A673 (cell line): ENCODE results near the gene KIF17.

Experiments used
- CTCF ChIP-seq: fragments of 300-800, 200-600 bp; sonication (generic); conservative IDR thresholded peaks from 2 replicates; pipeline ENCODE4 v1.5.1; 2017; ENCODE audit warnings: low read depth, mild to moderate bottlenecking, antibody characterized with exemption, low read length, moderate library complexity, mixed read lengths
- EZH2 ChIP-seq: fragments of 200-600 bp; sonication (generic); IDR thresholded peaks from 2 replicates; pipeline ENCODE4 v1.6.1; 2017; ENCODE audit warnings: borderline replicate concordance, low read depth, mild to moderate bottlenecking, mixed read lengths, antibody characterized with exemption, low read length; ENCODE audit not compliant: poor library complexity, severe bottlenecking

GRCh38 chr1:20715406-20715805 is 2.4 kb downstream of the KIF17 start:
- TF ChIP-seq CTCF: no peak
- TF ChIP-seq EZH2: no peak
